HepG2 (cell line): ENCODE measurements around the gene CADM3. TPM values are rescaled to one million over a fixed set of nuclear protein-coding genes. Genes with fewer than 3 reads are reported as not detected.

Source experiments
- GTF3A ChIP-seq: sonication (generic); formaldehyde crosslinking; conservative IDR thresholded peaks from 2 replicates; pipeline ENCODE4 v1.4.0; 2020; ENCODE audit warnings: mild to moderate bottlenecking, missing genetic modification reagents
- JUND ChIP-seq: sonication (generic); formaldehyde crosslinking; IDR thresholded peaks from 2 replicates; pipeline ENCODE4 v1.8.0; 2022; ENCODE audit warnings: mild to moderate bottlenecking, missing genetic modification reagents
- PHF5A ChIP-seq: IDR thresholded peaks from one replicate; pipeline ENCODE4 v1.6.1; 2018; ENCODE audit warnings: low read depth, missing genetic modification reagents; ENCODE audit not compliant: unreplicated experiment
- RAD21 ChIP-seq: fragments of 450-650 bp; formaldehyde crosslinking; IDR thresholded peaks from 2 replicates; pipeline ENCODE4 v1.5.0; 2020; ENCODE audit warnings: mild to moderate bottlenecking
- SRSF9 ChIP-seq: fragments of 200-400 bp; formaldehyde crosslinking; IDR thresholded peaks from 2 replicates; pipeline ENCODE4 v1.6.1; 2018; ENCODE audit warnings: borderline replicate concordance, mild to moderate bottlenecking, low read depth, low read length; ENCODE audit not compliant: insufficient read depth, poor library complexity, severe bottlenecking
- TEAD3 ChIP-seq: optimal IDR thresholded peaks from 2 replicates; pipeline ENCODE3; 2016; ENCODE audit warnings: borderline replicate concordance
- ZNF557 ChIP-seq: sonication (generic); formaldehyde crosslinking; IDR thresholded peaks from 2 replicates; pipeline ENCODE4 v1.4.0; 2020; ENCODE audit warnings: missing genetic modification reagents
- polyA plus RNA-seq, 8 experiments: library from polyadenylated mRNA; depleted of rRNA in 3 of 8; stranded (reverse) in 7 of 8; unstranded in 1 of 8; fragments of >200 nt; fragmentation: Illumina TruSeq in 4 of 8; extraction: Trizol in 4 of 8; gene quantifications; 2 replicates each; pipeline versions ENCODE4 v1.2.1 to v1.2.3, GENCODE V29; 2011 to 2016; ENCODE audit warnings: low read depth in 4 of 8, missing spikeins in 1 of 8, mixed read lengths in 1 of 8; ENCODE audit not compliant: insufficient read depth in 1 of 8
- total RNA-seq, 5 experiments: library from RNA; depleted of rRNA; stranded (reverse); fragments of >200 nt; fragmentation: Illumina TruSeq; extraction: Trizol; gene quantifications; 2 replicates each; pipeline ENCODE4 v1.2.3, GENCODE V29; 2016; ENCODE audit warnings: low read depth in 1 of 5
- TF ChIP-seq, protein P1 (sequence below): sonication (generic); formaldehyde crosslinking; IDR thresholded peaks from 2 replicates; pipeline ENCODE4 v1.4.0; 2020; ENCODE audit warnings: missing genetic modification reagents, borderline replicate concordance
- TF ChIP-seq, protein P2 (sequence below): sonication (generic); formaldehyde crosslinking; IDR thresholded peaks from 2 replicates; pipeline ENCODE4 v1.4.0; 2020; ENCODE audit warnings: mild to moderate bottlenecking, missing genetic modification reagents, borderline replicate concordance
- TF ChIP-seq, protein P3 (sequence below): sonication (generic); formaldehyde crosslinking; IDR thresholded peaks from 2 replicates; pipeline ENCODE4 v1.5.0; 2020; ENCODE audit warnings: mild to moderate bottlenecking, missing genetic modification reagents, moderate library complexity
- TF ChIP-seq, protein P4 (sequence below): fragments of 450-650 bp; IDR thresholded peaks from 2 replicates; pipeline ENCODE4 v1.6.1; 2016

The CADM3 gene
- total and polyA plus RNA-seq, 2 of the 13 experiments (the other 11 are each of a cell fraction or from before 2014, with no cell fraction given) = not detected

DNA sequence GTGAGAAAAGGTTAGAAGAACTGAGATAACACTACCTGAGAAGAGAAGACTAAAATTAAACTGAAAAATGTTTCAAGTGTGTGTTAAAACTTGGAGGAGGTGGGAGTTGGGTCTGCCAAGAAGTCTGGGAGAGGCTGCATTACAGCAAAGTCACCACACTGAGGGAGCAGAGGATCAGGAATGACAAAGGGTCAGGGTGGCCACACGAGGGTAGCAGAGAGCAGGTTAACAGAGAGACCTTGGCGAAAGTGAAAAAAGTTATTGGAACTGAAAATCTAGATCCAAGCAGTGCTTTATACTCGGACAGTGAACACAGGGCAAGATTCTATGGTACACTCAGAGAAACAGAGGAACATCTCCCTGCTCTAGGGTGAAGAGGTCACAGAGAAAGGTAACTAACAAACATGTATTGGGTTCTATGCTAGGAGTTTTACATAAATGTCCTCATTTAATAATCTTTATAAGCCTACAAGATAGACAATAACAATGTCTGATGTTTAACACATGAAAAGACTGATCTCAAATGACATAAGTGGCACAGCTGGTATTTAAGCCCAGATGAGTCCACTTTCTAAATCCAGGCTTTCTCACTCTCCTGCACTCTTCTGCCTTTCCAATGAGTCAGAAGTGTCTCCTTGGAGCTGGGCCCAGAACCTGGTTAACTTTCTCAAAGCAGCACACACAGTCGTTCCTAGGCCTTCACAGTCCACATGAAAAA, 10.3 kb upstream of the CADM3 start (continued):
- TF ChIP-seq, protein P1, sequence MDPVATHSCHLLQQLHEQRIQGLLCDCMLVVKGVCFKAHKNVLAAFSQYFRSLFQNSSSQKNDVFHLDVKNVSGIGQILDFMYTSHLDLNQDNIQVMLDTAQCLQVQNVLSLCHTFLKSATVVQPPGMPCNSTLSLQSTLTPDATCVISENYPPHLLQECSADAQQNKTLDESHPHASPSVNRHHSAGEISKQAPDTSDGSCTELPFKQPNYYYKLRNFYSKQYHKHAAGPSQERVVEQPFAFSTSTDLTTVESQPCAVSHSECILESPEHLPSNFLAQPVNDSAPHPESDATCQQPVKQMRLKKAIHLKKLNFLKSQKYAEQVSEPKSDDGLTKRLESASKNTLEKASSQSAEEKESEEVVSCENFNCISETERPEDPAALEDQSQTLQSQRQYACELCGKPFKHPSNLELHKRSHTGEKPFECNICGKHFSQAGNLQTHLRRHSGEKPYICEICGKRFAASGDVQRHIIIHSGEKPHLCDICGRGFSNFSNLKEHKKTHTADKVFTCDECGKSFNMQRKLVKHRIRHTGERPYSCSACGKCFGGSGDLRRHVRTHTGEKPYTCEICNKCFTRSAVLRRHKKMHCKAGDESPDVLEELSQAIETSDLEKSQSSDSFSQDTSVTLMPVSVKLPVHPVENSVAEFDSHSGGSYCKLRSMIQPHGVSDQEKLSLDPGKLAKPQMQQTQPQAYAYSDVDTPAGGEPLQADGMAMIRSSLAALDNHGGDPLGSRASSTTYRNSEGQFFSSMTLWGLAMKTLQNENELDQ (CRISPR knock-in tag) = no peak
- TF ChIP-seq, protein P2, sequence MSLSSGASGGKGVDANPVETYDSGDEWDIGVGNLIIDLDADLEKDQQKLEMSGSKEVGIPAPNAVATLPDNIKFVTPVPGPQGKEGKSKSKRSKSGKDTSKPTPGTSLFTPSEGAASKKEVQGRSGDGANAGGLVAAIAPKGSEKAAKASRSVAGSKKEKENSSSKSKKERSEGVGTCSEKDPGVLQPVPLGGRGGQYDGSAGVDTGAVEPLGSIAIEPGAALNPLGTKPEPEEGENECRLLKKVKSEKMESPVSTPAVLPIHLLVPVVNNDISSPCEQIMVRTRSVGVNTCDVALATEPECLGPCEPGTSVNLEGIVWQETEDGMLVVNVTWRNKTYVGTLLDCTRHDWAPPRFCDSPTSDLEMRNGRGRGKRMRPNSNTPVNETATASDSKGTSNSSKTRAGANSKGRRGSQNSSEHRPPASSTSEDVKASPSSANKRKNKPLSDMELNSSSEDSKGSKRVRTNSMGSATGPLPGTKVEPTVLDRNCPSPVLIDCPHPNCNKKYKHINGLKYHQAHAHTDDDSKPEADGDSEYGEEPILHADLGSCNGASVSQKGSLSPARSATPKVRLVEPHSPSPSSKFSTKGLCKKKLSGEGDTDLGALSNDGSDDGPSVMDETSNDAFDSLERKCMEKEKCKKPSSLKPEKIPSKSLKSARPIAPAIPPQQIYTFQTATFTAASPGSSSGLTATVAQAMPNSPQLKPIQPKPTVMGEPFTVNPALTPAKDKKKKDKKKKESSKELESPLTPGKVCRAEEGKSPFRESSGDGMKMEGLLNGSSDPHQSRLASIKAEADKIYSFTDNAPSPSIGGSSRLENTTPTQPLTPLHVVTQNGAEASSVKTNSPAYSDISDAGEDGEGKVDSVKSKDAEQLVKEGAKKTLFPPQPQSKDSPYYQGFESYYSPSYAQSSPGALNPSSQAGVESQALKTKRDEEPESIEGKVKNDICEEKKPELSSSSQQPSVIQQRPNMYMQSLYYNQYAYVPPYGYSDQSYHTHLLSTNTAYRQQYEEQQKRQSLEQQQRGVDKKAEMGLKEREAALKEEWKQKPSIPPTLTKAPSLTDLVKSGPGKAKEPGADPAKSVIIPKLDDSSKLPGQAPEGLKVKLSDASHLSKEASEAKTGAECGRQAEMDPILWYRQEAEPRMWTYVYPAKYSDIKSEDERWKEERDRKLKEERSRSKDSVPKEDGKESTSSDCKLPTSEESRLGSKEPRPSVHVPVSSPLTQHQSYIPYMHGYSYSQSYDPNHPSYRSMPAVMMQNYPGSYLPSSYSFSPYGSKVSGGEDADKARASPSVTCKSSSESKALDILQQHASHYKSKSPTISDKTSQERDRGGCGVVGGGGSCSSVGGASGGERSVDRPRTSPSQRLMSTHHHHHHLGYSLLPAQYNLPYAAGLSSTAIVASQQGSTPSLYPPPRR (CRISPR knock-in tag) = no peak
- TF ChIP-seq ZNF557 (CRISPR knock-in tag) (no peak), SRSF9 (no peak), PHF5A (CRISPR knock-in tag) (no peak), RAD21 (CRISPR knock-in tag) (peak; percentile 84), GTF3A (CRISPR knock-in tag) (no peak), TEAD3 (peak; percentile 21), JUND (no peak)
- TF ChIP-seq, protein P3, sequence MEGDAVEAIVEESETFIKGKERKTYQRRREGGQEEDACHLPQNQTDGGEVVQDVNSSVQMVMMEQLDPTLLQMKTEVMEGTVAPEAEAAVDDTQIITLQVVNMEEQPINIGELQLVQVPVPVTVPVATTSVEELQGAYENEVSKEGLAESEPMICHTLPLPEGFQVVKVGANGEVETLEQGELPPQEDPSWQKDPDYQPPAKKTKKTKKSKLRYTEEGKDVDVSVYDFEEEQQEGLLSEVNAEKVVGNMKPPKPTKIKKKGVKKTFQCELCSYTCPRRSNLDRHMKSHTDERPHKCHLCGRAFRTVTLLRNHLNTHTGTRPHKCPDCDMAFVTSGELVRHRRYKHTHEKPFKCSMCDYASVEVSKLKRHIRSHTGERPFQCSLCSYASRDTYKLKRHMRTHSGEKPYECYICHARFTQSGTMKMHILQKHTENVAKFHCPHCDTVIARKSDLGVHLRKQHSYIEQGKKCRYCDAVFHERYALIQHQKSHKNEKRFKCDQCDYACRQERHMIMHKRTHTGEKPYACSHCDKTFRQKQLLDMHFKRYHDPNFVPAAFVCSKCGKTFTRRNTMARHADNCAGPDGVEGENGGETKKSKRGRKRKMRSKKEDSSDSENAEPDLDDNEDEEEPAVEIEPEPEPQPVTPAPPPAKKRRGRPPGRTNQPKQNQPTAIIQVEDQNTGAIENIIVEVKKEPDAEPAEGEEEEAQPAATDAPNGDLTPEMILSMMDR = peak; percentile 89
- TF ChIP-seq, protein P4, sequence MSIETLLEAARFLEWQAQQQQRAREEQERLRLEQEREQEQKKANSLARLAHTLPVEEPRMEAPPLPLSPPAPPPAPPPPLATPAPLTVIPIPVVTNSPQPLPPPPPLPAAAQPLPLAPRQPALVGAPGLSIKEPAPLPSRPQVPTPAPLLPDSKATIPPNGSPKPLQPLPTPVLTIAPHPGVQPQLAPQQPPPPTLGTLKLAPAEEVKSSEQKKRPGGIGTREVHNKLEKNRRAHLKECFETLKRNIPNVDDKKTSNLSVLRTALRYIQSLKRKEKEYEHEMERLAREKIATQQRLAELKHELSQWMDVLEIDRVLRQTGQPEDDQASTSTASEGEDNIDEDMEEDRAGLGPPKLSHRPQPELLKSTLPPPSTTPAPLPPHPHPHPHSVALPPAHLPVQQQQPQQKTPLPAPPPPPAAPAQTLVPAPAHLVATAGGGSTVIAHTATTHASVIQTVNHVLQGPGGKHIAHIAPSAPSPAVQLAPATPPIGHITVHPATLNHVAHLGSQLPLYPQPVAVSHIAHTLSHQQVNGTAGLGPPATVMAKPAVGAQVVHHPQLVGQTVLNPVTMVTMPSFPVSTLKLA = no peak
